Measurements from ENCODE around the gene ZNF839. TPM values are rescaled to one million over a fixed set of nuclear protein-coding genes. Genes with fewer than 3 reads are reported as not detected.

Gene ZNF839
- polyA plus RNA-seq, 3 donors = 0.47 to 17.0 (median 1.7) TPM

- H3K27me3 ChIP-seq (ENCODE audit: control insufficient read depth in 2 of 2, insufficient read depth in 2 of 2, low read length in 2 of 2) = no peaks in the 10 kb centered on the region
- no peak overlapping the region for H3K4me2 ChIP-seq (replicated peaks; ENCODE audit: extremely low read depth, low read length, poor library complexity, severe bottlenecking)
- no peaks in the 10 kb centered on the region for H3K9me3 ChIP-seq (replicated peaks in 1 of 2; ENCODE audit: control insufficient read depth in 1 of 2, insufficient read depth in 1 of 2, low read length in 2 of 2)
- intact Hi-C loops (cut with micrococcal nuclease) = no loop called here
- Mint-ChIP-seq H3K27ac (no peak overlapping the region), H3K36me3 (peaks cover 62 to 82% of the 10 kb centered on the region in 2 donors), H3K9me3 (peaks cover 0 to 2% (median 0%) of the 10 kb centered on the region in 7 donors), H3K27me3 (ENCODE audit: low read depth in 3 of 3) (no peaks in the 10 kb centered on the region), H3K4me1 (no peaks in the 10 kb centered on the region), H3K4me3 (no peak overlapping the region)
- WGBS (ENCODE audit: insufficient coverage) = 100% methylated on average over 4 of the region's 5 CpGs
- no peaks in the 10 kb centered on the region for H3K4me1 ChIP-seq (ENCODE audit: control insufficient read depth in 1 of 2, insufficient read depth in 2 of 2, low read length in 2 of 2)
- H3K9ac ChIP-seq (ENCODE audit: insufficient read depth, low read length, poor library complexity, severe bottlenecking) = no peak overlapping the region
- no peak for TF ChIP-seq CTCF (IDR thresholded peaks at IDR 0.05)
- peaks cover 55 to 83% of the 10 kb centered on the region in 2 donors for H3K36me3 ChIP-seq (replicated peaks in 1 of 2; ENCODE audit: control insufficient read depth in 1 of 2, insufficient read depth in 2 of 2, low read length in 2 of 2)
- no peak for DNase-seq
- no peaks in the 10 kb centered on the region for H3K79me2 ChIP-seq (ENCODE audit: insufficient read depth, low read length)
- H3K4me3 ChIP-seq (replicated peaks in 1 of 3; ENCODE audit: low read depth in 2 of 3, low read length in 3 of 3) = no peak overlapping the region
- H4K20me1 ChIP-seq (ENCODE audit: insufficient read depth, low read length) = no peaks in the 10 kb centered on the region
- H2AFZ ChIP-seq (ENCODE audit: insufficient read depth, low read depth, low read length, poor library complexity, severe bottlenecking) = no peak overlapping the region
- no peak overlapping the region for H3K27ac ChIP-seq (ENCODE audit: low read depth in 1 of 2, low read length in 2 of 2)
Observed at GRCh38 chr14:102342238-102342637, 22.7 kb downstream of the ZNF839 start.

GRCh38 chr14:102344084-102344483 is 24.5 kb downstream of the ZNF839 start:
- no peak overlapping the region for H2AFZ ChIP-seq (ENCODE audit: insufficient read depth, low read depth, low read length, poor library complexity, severe bottlenecking)
- no peak overlapping the region for H3K4me3 ChIP-seq (replicated peaks in 1 of 3; ENCODE audit: low read depth in 2 of 3, low read length in 3 of 3)
- no peak for TF ChIP-seq CTCF (IDR thresholded peaks at IDR 0.05)
- intact Hi-C loops (cut with micrococcal nuclease) = no loop called here
- no peaks in the 10 kb centered on the region for H3K79me2 ChIP-seq (ENCODE audit: insufficient read depth, low read length)
- Mint-ChIP-seq H3K9me3 (peaks cover 0 to 2% (median 0%) of the 10 kb centered on the region in 7 donors), H3K27ac (no peak overlapping the region), H3K36me3 (peaks cover 64 to 82% of the 10 kb centered on the region in 2 donors), H3K4me1 (no peaks in the 10 kb centered on the region), H3K4me3 (no peak overlapping the region), H3K27me3 (ENCODE audit: low read depth in 3 of 3) (peaks cover 0 to 2% (median 0%) of the 10 kb centered on the region in 3 donors)
- H3K4me2 ChIP-seq (replicated peaks; ENCODE audit: extremely low read depth, low read length, poor library complexity, severe bottlenecking) = no peak overlapping the region
- no peaks in the 10 kb centered on the region for H3K9me3 ChIP-seq (replicated peaks in 1 of 2; ENCODE audit: control insufficient read depth in 1 of 2, insufficient read depth in 1 of 2, low read length in 2 of 2)
- H3K9ac ChIP-seq (ENCODE audit: insufficient read depth, low read length, poor library complexity, severe bottlenecking) = no peak overlapping the region
- H3K4me1 ChIP-seq (ENCODE audit: control insufficient read depth in 1 of 2, insufficient read depth in 2 of 2, low read length in 2 of 2) = no peaks in the 10 kb centered on the region
- H3K36me3 ChIP-seq (replicated peaks in 1 of 2; ENCODE audit: control insufficient read depth in 1 of 2, insufficient read depth in 2 of 2, low read length in 2 of 2) = peaks cover 64 to 86% of the 10 kb centered on the region in 2 donors
- no peak overlapping the region for H3K27ac ChIP-seq (ENCODE audit: low read depth in 1 of 2, low read length in 2 of 2)
- 100% methylated on average over 2 of the region's 7 CpGs for WGBS (ENCODE audit: insufficient coverage)
- no peaks in the 10 kb centered on the region for H3K27me3 ChIP-seq (ENCODE audit: control insufficient read depth in 2 of 2, insufficient read depth in 2 of 2, low read length in 2 of 2)
- no peaks in the 10 kb centered on the region for H4K20me1 ChIP-seq (ENCODE audit: insufficient read depth, low read length)
- DNase-seq = no peak

Measured in CD14-positive monocyte (primary cell).